Naive thymus-derived CD4-positive, alpha-beta T cell (primary cell): Measurements from ENCODE around the gene OR6P1. TPM values are rescaled to one million over a fixed set of nuclear protein-coding genes. Genes with fewer than 3 reads are reported as not detected.
A peak's percentile ranks its signal among the peaks of the same experiment; 100 is the strongest.

Experiments
- ATAC-seq: fragments of 150-1000 bp; cut with Tn5 transposase; 2 replicates; pipeline ENCODE4 v1.10.0; 2021; ENCODE audit warnings: mild to moderate bottlenecking, moderate library complexity
- CTCF ChIA-PET: fragments of 350-600 bp; sonication (Branson Sonifier 250); formaldehyde crosslinking; loops from one replicate; lab custom pipeline; 2021; ENCODE audit warnings: antibody characterized with exemption; lab: Charles Lee
- POLR2A ChIA-PET: fragments of 350-600 bp; sonication (Branson Sonifier 250); formaldehyde crosslinking; loops from one replicate; lab custom pipeline; 2021; ENCODE audit warnings: antibody characterized with exemption, inconsistent platforms; lab: Charles Lee
- DNase-seq, 9 donors: peaks; one replicate each; pipeline versions ENCODE4 v3.0.0 to v3.0.0-alpha.2; 2020 to 2022; ENCODE audit warnings: mixed read lengths in 1 of 9
- H3K27ac ChIP-seq: one replicate; pipeline ENCODE4 v1.7.0; 2013; ENCODE audit warnings: mild to moderate bottlenecking, low read depth, low read length, moderate library complexity
- H3K27me3 ChIP-seq, 2 donors: one replicate each; pipeline ENCODE4 v1.7.0; 2013; ENCODE audit warnings: low read length in 2 of 2, mild to moderate bottlenecking in 2 of 2, moderate library complexity in 2 of 2; ENCODE audit not compliant: control insufficient read depth in 2 of 2, insufficient read depth in 2 of 2
- H3K36me3 ChIP-seq, 3 experiments: 1 replicate in 2 of 3; 2 replicates in 1 of 3; pipeline ENCODE4 v1.7.0; 2013; ENCODE audit warnings: low read length in 3 of 3, mild to moderate bottlenecking in 3 of 3, moderate library complexity in 1 of 3; ENCODE audit not compliant: insufficient read depth in 3 of 3, control insufficient read depth in 2 of 3
- H3K4me1 ChIP-seq, 2 donors: one replicate each; pipeline ENCODE4 v1.7.0; 2013; ENCODE audit warnings: low read length in 2 of 2, mild to moderate bottlenecking in 2 of 2, moderate library complexity in 1 of 2; ENCODE audit not compliant: control insufficient read depth in 2 of 2, insufficient read depth in 2 of 2
- H3K4me3 ChIP-seq: 2 replicates; pipeline ENCODE4 v1.7.0; 2013; ENCODE audit warnings: mild to moderate bottlenecking, low read length
- H3K9me3 ChIP-seq, 3 experiments: 1 replicate in 2 of 3; 2 replicates in 1 of 3; pipeline ENCODE4 v1.7.0; 2013; ENCODE audit warnings: low read length in 3 of 3; ENCODE audit not compliant: control insufficient read depth in 2 of 3
- H3K27ac Mint-ChIP-seq, 9 donors: one replicate each; pipeline ENCODE4 v1.8.0; 2020 to 2022; ENCODE audit warnings: mixed read lengths in 9 of 9, mild to moderate bottlenecking in 8 of 9, moderate library complexity in 5 of 9, inconsistent platforms in 2 of 9
- H3K27me3 Mint-ChIP-seq, 5 donors: one replicate each; pipeline ENCODE4 v1.8.0; 2021 to 2022; ENCODE audit warnings: mixed read lengths in 5 of 5, mild to moderate bottlenecking in 1 of 5
- H3K36me3 Mint-ChIP-seq, 5 donors: one replicate each; pipeline ENCODE4 v1.8.0; 2020 to 2022; ENCODE audit warnings: mixed read lengths in 5 of 5, mild to moderate bottlenecking in 3 of 5, inconsistent platforms in 1 of 5
- H3K4me1 Mint-ChIP-seq, 7 donors: one replicate each; pipeline ENCODE4 v1.8.0; 2020 to 2022; ENCODE audit warnings: mixed read lengths in 7 of 7, mild to moderate bottlenecking in 3 of 7, inconsistent platforms in 1 of 7
- H3K4me3 Mint-ChIP-seq, 10 donors: one replicate each; pipeline ENCODE4 v1.8.0; 2020 to 2022; ENCODE audit warnings: mild to moderate bottlenecking in 10 of 10, mixed read lengths in 10 of 10, moderate library complexity in 6 of 10, inconsistent platforms in 2 of 10
- H3K9me3 Mint-ChIP-seq, 11 donors: one replicate each; pipeline ENCODE4 v1.8.0; 2020 to 2022; ENCODE audit warnings: mixed read lengths in 11 of 11, mild to moderate bottlenecking in 4 of 11, inconsistent platforms in 1 of 11, moderate library complexity in 1 of 11
- intact Hi-C, 2 donors: fragments of 100-400 bp; cut with micrococcal nuclease; formaldehyde crosslinking; loops; one replicate each; pipeline ENCODE4 v1.15.1; 2023
- polyA plus RNA-seq, 2 donors: library from polyadenylated mRNA; unstranded; fragments of 300-500 nt; fragmentation: Illumina TruSeq; gene quantifications; one replicate each; pipeline ENCODE4 v1.2.3, GENCODE V29; 2021
- total RNA-seq, 6 experiments: library from RNA in 5 of 6; stranded (reverse) in 5 of 6; gene quantifications; 1 replicate in 5 of 6; 2 replicates in 1 of 6; pipeline ENCODE4 v1.2.3 and lab custom pipeline; 2021 to 2026

The OR6P1 gene
- total and polyA plus RNA-seq, 7 experiments from 2014 or later = not detected

DNA sequence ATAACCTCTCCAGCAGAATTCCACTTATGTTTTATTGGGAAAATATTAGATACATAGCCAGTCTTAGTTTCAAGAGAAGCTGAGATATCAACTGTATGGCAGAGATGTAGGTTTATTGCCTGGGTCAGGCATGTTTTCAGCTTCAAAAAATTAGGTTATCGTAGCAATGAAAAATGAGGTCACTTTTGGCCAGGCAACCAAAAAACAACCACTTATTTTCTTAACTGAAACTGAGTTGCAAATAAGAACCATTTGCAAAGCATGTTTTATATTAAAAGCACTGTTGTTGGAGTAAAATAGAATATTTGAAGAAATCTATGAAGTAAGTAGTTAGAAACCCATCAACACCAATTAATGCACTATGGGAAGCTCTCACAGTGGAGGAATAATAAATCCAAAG lies 10.7 kb downstream of the OR6P1 start:
- ATAC-seq (no peak), DNase-seq (no peak)
- H3K27ac ChIP-seq = no peak overlapping the region
- no peaks in the 10 kb centered on the region for H3K36me3 ChIP-seq
- POLR2A ChIA-PET = no interaction called here
- H3K4me3 Mint-ChIP-seq = no peak overlapping the region
- peaks cover 0 to 4% (median 0%) of the 10 kb centered on the region in 11 donors for H3K9me3 Mint-ChIP-seq
- H3K27ac Mint-ChIP-seq = no peak overlapping the region
- H3K9me3 ChIP-seq = no peaks in the 10 kb centered on the region
- CTCF ChIA-PET = no interaction called here
- no peaks in the 10 kb centered on the region for H3K36me3 Mint-ChIP-seq
- H3K4me1 ChIP-seq = no peaks in the 10 kb centered on the region
- intact Hi-C loops = no loop called here
- no peak overlapping the region for H3K4me3 ChIP-seq
- no peaks in the 10 kb centered on the region for H3K4me1 Mint-ChIP-seq
- H3K27me3 Mint-ChIP-seq = peaks cover 2 to 43% (median 23%) of the 10 kb centered on the region in 5 donors
- peaks cover 0 to 5% of the 10 kb centered on the region in 2 donors for H3K27me3 ChIP-seq

DNA sequence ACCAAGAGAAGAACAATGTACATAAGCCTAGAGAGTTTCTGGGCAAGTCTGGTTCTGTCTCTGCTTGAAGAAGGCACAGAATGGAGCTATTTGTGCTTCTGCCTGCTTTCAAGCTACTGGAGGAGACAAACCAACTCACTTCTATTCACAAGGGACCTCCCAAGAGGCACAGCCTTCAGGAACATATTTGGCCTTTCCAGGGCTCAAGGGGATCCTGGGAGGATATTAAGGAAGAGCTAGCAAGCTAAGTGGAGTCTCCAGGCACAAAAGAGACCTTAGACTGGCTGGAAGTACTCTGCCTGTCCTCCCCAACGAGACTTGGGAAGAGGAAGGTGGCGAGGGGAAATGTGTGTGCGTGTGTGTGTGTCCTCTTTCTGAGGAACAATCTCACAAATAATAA lies 16.0 kb downstream of the OR6P1 start, which contains the start of gene OR6Y1:
Gene OR6Y1, minus strand, starts transcription at position 54 of the 400 bp plus-strand sequence. CDS start 6,300 bp downstream, outside the sequence.
- Mint-ChIP-seq H3K27me3 (peaks cover 2 to 29% (median 18%) of the 10 kb centered on the region in 5 donors), H3K36me3 (no peaks in the 10 kb centered on the region), H3K27ac (no peak within 1 kb of the TSS), H3K4me3 (no peak within 1 kb of the TSS), H3K4me1 (no peaks in the 10 kb centered on the region), H3K9me3 (peaks cover 0 to 3% (median 0%) of the 10 kb centered on the region in 11 donors)
- Histone ChIP-seq H3K4me3 (no peak within 1 kb of the TSS), H3K27ac (no peak within 1 kb of the TSS), H3K27me3 (no peaks in the 10 kb centered on the region), H3K9me3 (no peaks in the 10 kb centered on the region), H3K36me3 (no peaks in the 10 kb centered on the region), H3K4me1 (no peaks in the 10 kb centered on the region)
- intact Hi-C loops = no loop called here
- CTCF ChIA-PET = no interaction called here
- POLR2A ChIA-PET = no interaction called here
- ATAC-seq = no peak
- DNase-seq = no peak

DNA sequence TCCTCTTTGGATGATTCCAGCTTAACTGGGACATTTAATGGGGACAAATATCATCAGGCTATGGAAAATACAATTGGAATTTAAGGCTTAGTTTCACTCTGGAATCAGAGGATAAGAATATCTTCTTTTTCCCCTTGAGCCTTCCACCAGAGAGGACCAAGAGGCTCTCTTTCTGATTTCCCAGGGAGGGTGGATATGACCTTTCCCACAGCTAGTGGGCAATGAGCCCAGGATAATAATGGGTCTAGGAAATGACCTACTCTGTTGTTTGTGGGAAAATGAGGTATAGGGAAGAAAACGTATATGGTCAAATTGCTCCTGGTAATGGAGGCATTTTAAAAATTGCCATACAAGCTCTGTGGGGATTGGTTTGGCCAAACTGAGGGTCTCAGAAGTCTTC lies 18.1 kb downstream of the OR6P1 start:
- no peaks in the 10 kb centered on the region for H3K9me3 ChIP-seq
- Mint-ChIP-seq H3K36me3 (no peaks in the 10 kb centered on the region), H3K9me3 (peaks cover 0 to 3% (median 0%) of the 10 kb centered on the region in 11 donors), H3K4me3 (no peak overlapping the region), H3K4me1 (no peaks in the 10 kb centered on the region), H3K27ac (no peak overlapping the region), H3K27me3 (peaks cover 2 to 38% (median 28%) of the 10 kb centered on the region in 5 donors)
- ATAC-seq (no peak), DNase-seq (no peak)
- H3K36me3 ChIP-seq = no peaks in the 10 kb centered on the region
- no peak overlapping the region for H3K4me3 ChIP-seq
- CTCF ChIA-PET = no interaction called here
- POLR2A ChIA-PET = no interaction called here
- H3K27me3 ChIP-seq = no peaks in the 10 kb centered on the region
- H3K27ac ChIP-seq = no peak overlapping the region
- H3K4me1 ChIP-seq = no peaks in the 10 kb centered on the region
- intact Hi-C loops = no loop called here

DNA sequence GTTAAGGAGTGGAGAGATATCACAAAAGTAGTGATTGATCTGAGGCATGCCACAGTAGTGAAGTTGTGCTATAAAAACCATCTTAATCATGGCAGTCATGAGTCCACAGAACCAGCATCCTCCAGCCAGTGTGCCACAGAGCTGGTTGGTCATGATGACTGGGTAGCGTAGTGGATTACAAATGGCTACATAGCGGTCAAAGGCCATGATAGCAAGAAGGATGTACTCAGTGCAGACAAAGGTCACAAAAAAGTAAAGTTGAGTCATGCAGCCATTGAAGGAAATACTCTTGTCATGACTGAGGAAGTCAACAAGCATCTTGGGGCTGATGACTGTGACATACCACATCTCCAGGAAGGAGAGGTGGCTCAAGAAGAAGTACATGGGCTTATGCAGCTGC lies 22.8 kb downstream of the OR6P1 start:
- Histone ChIP-seq H3K4me3 (no peak overlapping the region), H3K4me1 (no peaks in the 10 kb centered on the region), H3K9me3 (no peaks in the 10 kb centered on the region), H3K27ac (no peak overlapping the region), H3K36me3 (no peaks in the 10 kb centered on the region), H3K27me3 (no peaks in the 10 kb centered on the region)
- Mint-ChIP-seq H3K27ac (no peak overlapping the region), H3K9me3 (peaks cover 0 to 4% (median 0%) of the 10 kb centered on the region in 11 donors), H3K4me1 (no peaks in the 10 kb centered on the region), H3K4me3 (no peak overlapping the region), H3K36me3 (no peaks in the 10 kb centered on the region), H3K27me3 (peaks cover 0 to 35% (median 31%) of the 10 kb centered on the region in 5 donors)
- intact Hi-C loops = no loop called here
- POLR2A ChIA-PET = no interaction called here
- CTCF ChIA-PET = no interaction called here
- ATAC-seq = no peak
- no peak for DNase-seq

DNA sequence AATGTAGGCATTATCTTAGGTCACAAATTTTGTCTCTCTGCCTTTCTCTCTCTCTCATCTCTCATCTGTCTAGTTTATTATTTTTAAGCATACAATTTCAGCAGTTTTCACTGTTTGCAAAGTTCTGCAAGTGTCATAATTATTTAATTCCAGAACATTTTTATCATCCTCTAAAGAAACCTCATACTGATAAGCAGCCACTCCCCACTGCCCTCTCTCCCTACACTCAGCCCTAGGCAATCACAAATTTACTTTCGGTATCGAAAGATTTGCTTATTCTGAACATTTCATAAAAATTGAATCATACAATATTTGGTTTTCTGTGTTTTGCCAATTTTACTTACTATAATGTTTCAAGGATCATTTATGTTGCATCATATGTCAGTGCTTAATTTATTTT lies 32.8 kb downstream of the OR6P1 start:
- Mint-ChIP-seq H3K4me1 (no peaks in the 10 kb centered on the region), H3K27ac (no peak overlapping the region), H3K9me3 (no peaks in the 10 kb centered on the region), H3K27me3 (peaks cover 0 to 7% (median 4%) of the 10 kb centered on the region in 5 donors), H3K36me3 (no peaks in the 10 kb centered on the region), H3K4me3 (no peak overlapping the region)
- Histone ChIP-seq H3K27me3 (no peaks in the 10 kb centered on the region), H3K4me1 (no peaks in the 10 kb centered on the region), H3K27ac (no peak overlapping the region), H3K9me3 (no peaks in the 10 kb centered on the region), H3K36me3 (no peaks in the 10 kb centered on the region), H3K4me3 (no peak overlapping the region)
- DNase-seq (no peak), ATAC-seq (no peak)
- POLR2A ChIA-PET = interaction anchor here (0.6 kb wide), 1 partner anchor 343 kb away, joined by 3 read pairs; no protein-coding TSS in a partner anchor
- intact Hi-C loops = no loop called here
- CTCF ChIA-PET = no interaction called here

DNA sequence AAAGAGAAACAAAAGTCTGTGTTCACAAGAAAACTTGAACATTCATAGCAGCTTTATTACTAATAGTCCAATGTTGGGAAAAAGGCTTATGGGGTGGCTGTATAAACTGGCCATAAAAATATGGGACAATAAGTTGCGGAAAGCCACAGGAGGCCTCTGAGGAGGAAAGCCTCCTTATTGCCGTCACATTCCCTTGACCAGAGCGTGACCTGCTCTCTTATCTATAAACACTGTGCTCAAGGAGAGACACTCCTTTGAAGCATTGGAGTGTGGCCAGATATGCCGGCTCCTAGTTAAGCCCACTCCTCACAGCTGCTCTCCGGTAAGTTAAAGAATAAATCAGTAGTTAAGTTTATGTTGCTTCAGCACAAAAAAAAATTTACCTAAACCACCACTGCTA lies 35.9 kb downstream of the OR6P1 start:
- no peak overlapping the region for H3K27ac ChIP-seq
- Mint-ChIP-seq H3K4me3 (no peak overlapping the region), H3K27me3 (peaks cover under 1 to 24% (median 9%) of the 10 kb centered on the region in 5 donors), H3K27ac (no peak overlapping the region), H3K4me1 (no peaks in the 10 kb centered on the region), H3K36me3 (no peaks in the 10 kb centered on the region), H3K9me3 (no peaks in the 10 kb centered on the region)
- CTCF ChIA-PET = no interaction called here
- no peak for DNase-seq
- no peaks in the 10 kb centered on the region for H3K9me3 ChIP-seq
- no peak overlapping the region for H3K4me3 ChIP-seq
- no peak for ATAC-seq
- no peaks in the 10 kb centered on the region for H3K36me3 ChIP-seq
- H3K4me1 ChIP-seq = no peaks in the 10 kb centered on the region
- POLR2A ChIA-PET = no interaction called here
- intact Hi-C loops = no loop called here
- no peaks in the 10 kb centered on the region for H3K27me3 ChIP-seq

DNA sequence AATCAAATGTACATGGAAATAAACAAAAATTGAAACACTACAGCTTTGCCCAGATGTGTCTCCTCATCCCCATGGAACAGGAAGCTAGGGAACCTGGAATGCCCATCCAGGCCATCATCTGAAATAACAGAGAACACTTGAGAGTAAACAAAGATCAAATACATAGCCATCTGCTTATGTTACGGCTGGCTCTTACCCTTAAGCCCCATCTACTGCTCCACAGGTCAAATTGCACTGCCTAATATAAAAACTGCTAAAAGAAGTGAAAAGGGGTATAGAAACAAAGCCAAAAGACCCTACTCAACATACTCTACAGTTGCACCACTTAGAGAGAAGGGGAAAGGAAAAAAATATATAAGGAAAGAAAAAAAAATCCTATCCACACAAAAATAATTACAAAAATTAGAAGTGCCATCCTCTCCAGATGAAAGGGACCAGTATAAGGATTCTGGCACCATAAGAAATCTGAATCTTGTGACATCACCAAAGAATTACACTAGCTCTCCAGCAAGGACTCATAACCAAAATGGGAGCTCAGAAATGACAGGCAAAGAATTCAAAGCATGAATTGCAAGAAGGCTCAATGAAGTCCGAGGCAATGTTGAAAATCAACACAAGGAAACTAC lies 43.1 kb downstream of the OR6P1 start:
- no peak overlapping the region for H3K4me3 Mint-ChIP-seq
- H3K4me1 Mint-ChIP-seq = no peaks in the 10 kb centered on the region
- ChIA-PET POLR2A (no interaction called here), CTCF (interaction anchor here (1.3 kb wide), 1 partner anchor 324 kb away, joined by 3 read pairs; no protein-coding TSS in a partner anchor)
- H3K4me1 ChIP-seq = no peaks in the 10 kb centered on the region
- H3K36me3 Mint-ChIP-seq = no peaks in the 10 kb centered on the region
- peaks cover 0 to 20% (median 10%) of the 10 kb centered on the region in 11 donors for H3K9me3 Mint-ChIP-seq
- H3K4me3 ChIP-seq = no peak overlapping the region
- peak in 2 of 9 donors; percentile 9 to 14 for DNase-seq
- no peaks in the 10 kb centered on the region for H3K9me3 ChIP-seq
- no peak overlapping the region for H3K27ac Mint-ChIP-seq
- peak; percentile 59 for ATAC-seq
- H3K27ac ChIP-seq = no peak overlapping the region
- intact Hi-C loops = loop anchor here in 1 of 2 donors (2.0 kb wide), 1 partner anchor 281 kb away; no protein-coding TSS in a partner anchor
- peaks cover 0 to 57% (median 31%) of the 10 kb centered on the region in 5 donors for H3K27me3 Mint-ChIP-seq
- no peaks in the 10 kb centered on the region for H3K27me3 ChIP-seq
- no peaks in the 10 kb centered on the region for H3K36me3 ChIP-seq
